Heart right ventricle (tissue), 16 donors: ENCODE results near the gene AREL1. TPM values are rescaled to one million over a fixed set of nuclear protein-coding genes. Genes with fewer than 3 reads are reported as not detected.

Experiments used
- ATAC-seq, 8 donors: fragments of 200-7000 bp; cut with Tn5 transposase; one replicate each; pipeline ENCODE4 v1.9.1; 2020; ENCODE audit warnings: mild to moderate bottlenecking in 8 of 8, moderate library complexity in 8 of 8, moderate number of reproducible peaks in 1 of 8
- DNase-seq, 2 donors: peaks; one replicate each; pipeline ENCODE4 v3.0.0-alpha.2; 2020
- H3K27ac ChIP-seq, 10 donors: fragments of 200-600 bp; sonication (generic) in 2 of 10; one replicate each; pipeline versions ENCODE4 v1.5.0 to v1.8.0; 2020 to 2022; ENCODE audit warnings: mild to moderate bottlenecking in 3 of 10
- H3K27me3 ChIP-seq, 7 donors: fragments of 200-600 bp; one replicate each; pipeline ENCODE4 v1.8.0; 2021 to 2022; ENCODE audit warnings: mild to moderate bottlenecking in 2 of 7
- H3K36me3 ChIP-seq, 9 donors: fragments of 200-600 bp; sonication (generic) in 1 of 9; one replicate each; pipeline versions ENCODE4 v1.5.0 to v1.8.0; 2020 to 2022; ENCODE audit warnings: mild to moderate bottlenecking in 2 of 9
- H3K4me1 ChIP-seq, 9 donors: fragments of 200-600 bp; sonication (generic) in 1 of 9; one replicate each; pipeline versions ENCODE4 v1.5.0 to v1.8.0; 2020 to 2022; ENCODE audit warnings: mild to moderate bottlenecking in 4 of 9
- H3K4me3 ChIP-seq, 10 donors: fragments of 200-600 bp; sonication (generic) in 2 of 10; one replicate each; pipeline versions ENCODE4 v1.5.0 to v1.8.0; 2020 to 2022; ENCODE audit warnings: mild to moderate bottlenecking in 7 of 10, moderate library complexity in 2 of 10
- H3K9me3 ChIP-seq, 11 donors: fragments of 200-600 bp in 10 of 11; sonication (generic) in 2 of 11; one replicate each; pipeline versions ENCODE4 v1.5.0 to v1.8.0; 2013 to 2022; ENCODE audit warnings: mild to moderate bottlenecking in 2 of 11, control low read depth in 1 of 11, moderate library complexity in 1 of 11
- CTCF ChIP-seq, 9 donors: fragments of 200-600 bp; sonication (generic) in 2 of 9; IDR thresholded peaks; one replicate each; pipeline versions ENCODE4 v1.5.0 to v1.8.0; 2021 to 2022; ENCODE audit warnings: antibody characterized with exemption in 9 of 9, mild to moderate bottlenecking in 5 of 9, moderate library complexity in 1 of 9
- WGBS, 2 donors: extraction: QIAGEN DNeasy Blood & Tissue Kit; methylation state at CpG; one replicate each; pipeline ENCODE4 v1.1.7; 2013; ENCODE audit warnings: inconsistent platforms in 1 of 2; 5-methylcytosine and 5-hydroxymethylcytosine counted together
- intact Hi-C, 10 donors: fragments of 100-400 bp; cut with DNase I; formaldehyde crosslinking; loops; one replicate each; pipeline versions ENCODE4 v1.11.1 to v1.14.2; 2022
- polyA plus RNA-seq, 2 donors: library from polyadenylated mRNA; stranded (reverse); fragments of 200-250 nt; gene quantifications; one replicate each; pipeline ENCODE4 v1.2.3, GENCODE V29; 2013
- total RNA-seq, 10 donors: library from RNA; stranded (reverse); fragmentation: NEBNext Ultra II Directional in 3 of 10; extraction: Animal tissue kit (Norgen Biotek cat#: 25700) in 3 of 10; gene quantifications; one replicate each; pipeline versions ENCODE4 v1.2.1 to v1.2.4, GENCODE V29; 2021 to 2023
- donor health status: Arrhythmogenic right ventricular cardiomyopathy.
- donor health status: ischemic (EF 13 %, LVEDD 7.1; RV severe dilation, severe dysfunction).
- donor health status: healthy with polysubstance abuse.
- donor health status: DM: no; HTN: yes; CAD: no.
- donor health status: DM: no; HTN: no; CAD: no.
- donor health status: ischemic (EF 25% LVEDD 6.9; RV normal size, moderate dysfunction).
- donor health status: ischemic (EF 25% LVEDD 5.7; RV mildly dilated, moderate dysfunction).
- donor health status: healthy.
- donor health status: DM: yes; HTN: yes; CAD: no.
- donor health status: Ischemic cardiomyopathy.
- donor health status: ischemic (EF 35%, LVEDD 5.7; RV mildly dilated, moderate dysfunction).
- donor health status: nonischemic (EF 11% LVEDD 7.7; RV severe dilation, severe dysfunction).
- donor health status: DM: yes; HTN: yes; CAD: no.
- donor health status: PGD.
- donor health status: ischemic (EF 29% LVEDD 5.4; RV normal size, mild dysfunction).
- donor health status: nonischemic (EF 23%, LVEDD 6.1; RV moderate dilation, normal function).

Gene AREL1
- total and polyA plus RNA-seq, 12 donors = 8.8 to 27.2 (median 20.7) TPM

GRCh38 chr14:74685056-74685455 lies 27.8 kb downstream of the AREL1 start:
- Histone ChIP-seq H3K27me3 (no peaks in the 10 kb centered on the region), H3K36me3 (peaks cover 0 to 100% (median 24%) of the 10 kb centered on the region in 9 donors), H3K4me1 (peaks cover 0 to 28% (median 5%) of the 10 kb centered on the region in 9 donors), H3K9me3 (no peaks in the 10 kb centered on the region), H3K4me3 (no peak overlapping the region), H3K27ac (peak overlapping the region in 1 of 10 donors; percentile 16)
- no peak for ATAC-seq
- intact Hi-C loops = no loop called here
- no peak for TF ChIP-seq CTCF (IDR thresholded peaks at IDR 0.05)
- no peak for DNase-seq
- 93 to 96% methylated on average over 2 of the region's 2 CpGs for WGBS, 2 donors

- no peaks in the 10 kb centered on the region for H3K9me3 ChIP-seq
- DNase-seq = no peak
- no peak overlapping the region for H3K4me3 ChIP-seq
- H3K27ac ChIP-seq = peak overlapping the region in 1 of 10 donors; percentile 16
- WGBS, 2 donors = 88 to 95% methylated on average over 12 of the region's 12 CpGs
- ATAC-seq = peak in 2 of 8 donors; percentile 39 to 48
- H3K4me1 ChIP-seq = peaks cover 0 to 28% (median 5%) of the 10 kb centered on the region in 9 donors
- no peaks in the 10 kb centered on the region for H3K27me3 ChIP-seq
- H3K36me3 ChIP-seq = peaks cover 0 to 100% (median 24%) of the 10 kb centered on the region in 9 donors
- intact Hi-C loops = no loop called here
- no peak for TF ChIP-seq CTCF (IDR thresholded peaks at IDR 0.05)
These were observed 28.4 kb downstream of the AREL1 start for GRCh38 chr14:74684434-74684833.

- H3K27me3 ChIP-seq = no peaks in the 10 kb centered on the region
- H3K4me1 ChIP-seq = peaks cover 0 to 28% (median 5%) of the 10 kb centered on the region in 9 donors
- no peaks in the 10 kb centered on the region for H3K9me3 ChIP-seq
- no peak overlapping the region for H3K27ac ChIP-seq
- no peak for TF ChIP-seq CTCF (IDR thresholded peaks at IDR 0.05)
- ATAC-seq = no peak
- WGBS, 2 donors = 65 to 78% methylated on average over 3 of the region's 3 CpGs
- H3K36me3 ChIP-seq = peaks cover 0 to 99% (median 24%) of the 10 kb centered on the region in 9 donors
- no peak overlapping the region for H3K4me3 ChIP-seq
- intact Hi-C loops = no loop called here
- no peak for DNase-seq
These were observed 29.5 kb downstream of the AREL1 start for GRCh38 chr14:74683406-74683805.

- no peak overlapping the region for H3K4me3 ChIP-seq
- peaks cover 0 to 28% (median 5%) of the 10 kb centered on the region in 9 donors for H3K4me1 ChIP-seq
- H3K27me3 ChIP-seq = no peaks in the 10 kb centered on the region
- intact Hi-C loops = no loop called here
- H3K36me3 ChIP-seq = peaks cover 0 to 99% (median 24%) of the 10 kb centered on the region in 9 donors
- ATAC-seq (no peak), DNase-seq (no peak)
- no peak overlapping the region for H3K27ac ChIP-seq
- no peaks in the 10 kb centered on the region for H3K9me3 ChIP-seq
- TF ChIP-seq CTCF (IDR thresholded peaks at IDR 0.05) = no peak
- WGBS, 2 donors = 92 to 93% methylated on average over 10 of the region's 10 CpGs
These were observed 30.5 kb downstream of the AREL1 start for GRCh38 chr14:74682169-74682952.
